ENCODE results near the gene RTTN. TPM values are rescaled to one million over a fixed set of nuclear protein-coding genes. Genes with fewer than 3 reads are reported as not detected.

The RTTN gene
- total and polyA plus RNA-seq, 3 donors from 2014 or later: 23.1 to 67.0 (median 40.1) TPM

DNA sequence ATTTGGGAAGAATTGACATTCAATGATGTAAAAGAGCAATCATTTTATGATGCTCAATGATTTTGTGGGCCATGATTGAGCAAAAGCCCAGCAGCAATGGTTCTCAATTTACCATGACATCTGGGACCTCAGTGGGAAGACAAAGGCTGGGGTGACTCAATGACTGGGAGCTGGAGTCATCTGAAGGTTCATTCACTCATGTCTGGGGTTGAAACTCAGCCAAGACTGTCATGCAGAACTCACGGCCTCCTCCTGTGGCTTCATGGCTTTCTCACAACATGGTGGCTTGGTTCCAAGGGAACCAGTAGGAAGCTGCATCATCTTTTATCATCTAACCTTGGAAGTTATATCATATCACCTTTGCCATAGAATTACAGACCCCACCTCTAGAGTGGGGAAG lies 212.7 kb downstream of the RTTN start:
- no peak for TF ChIP-seq POLR2A (IDR thresholded peaks at IDR 0.05)
- TF ChIP-seq, protein P1, sequence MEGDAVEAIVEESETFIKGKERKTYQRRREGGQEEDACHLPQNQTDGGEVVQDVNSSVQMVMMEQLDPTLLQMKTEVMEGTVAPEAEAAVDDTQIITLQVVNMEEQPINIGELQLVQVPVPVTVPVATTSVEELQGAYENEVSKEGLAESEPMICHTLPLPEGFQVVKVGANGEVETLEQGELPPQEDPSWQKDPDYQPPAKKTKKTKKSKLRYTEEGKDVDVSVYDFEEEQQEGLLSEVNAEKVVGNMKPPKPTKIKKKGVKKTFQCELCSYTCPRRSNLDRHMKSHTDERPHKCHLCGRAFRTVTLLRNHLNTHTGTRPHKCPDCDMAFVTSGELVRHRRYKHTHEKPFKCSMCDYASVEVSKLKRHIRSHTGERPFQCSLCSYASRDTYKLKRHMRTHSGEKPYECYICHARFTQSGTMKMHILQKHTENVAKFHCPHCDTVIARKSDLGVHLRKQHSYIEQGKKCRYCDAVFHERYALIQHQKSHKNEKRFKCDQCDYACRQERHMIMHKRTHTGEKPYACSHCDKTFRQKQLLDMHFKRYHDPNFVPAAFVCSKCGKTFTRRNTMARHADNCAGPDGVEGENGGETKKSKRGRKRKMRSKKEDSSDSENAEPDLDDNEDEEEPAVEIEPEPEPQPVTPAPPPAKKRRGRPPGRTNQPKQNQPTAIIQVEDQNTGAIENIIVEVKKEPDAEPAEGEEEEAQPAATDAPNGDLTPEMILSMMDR (IDR thresholded peaks at IDR 0.05): no peak
- intact Hi-C loops (cut with DNase I; ENCODE audit: low total_unique reads): no loop called here
- Histone ChIP-seq H3K27ac (no peak overlapping the region), H3K36me3 (ENCODE audit: low read depth, missing control alignments) (no peaks in the 10 kb centered on the region), H3K27me3 (no peaks in the 10 kb centered on the region), H3K9me3 (no peaks in the 10 kb centered on the region), H3K4me3 (no peak overlapping the region), H3K4me1 (no peaks in the 10 kb centered on the region)
- 80 to 90% methylated on average over 1 of the region's 1 CpG for WGBS, 2 donors
- no peak for DNase-seq

DNA sequence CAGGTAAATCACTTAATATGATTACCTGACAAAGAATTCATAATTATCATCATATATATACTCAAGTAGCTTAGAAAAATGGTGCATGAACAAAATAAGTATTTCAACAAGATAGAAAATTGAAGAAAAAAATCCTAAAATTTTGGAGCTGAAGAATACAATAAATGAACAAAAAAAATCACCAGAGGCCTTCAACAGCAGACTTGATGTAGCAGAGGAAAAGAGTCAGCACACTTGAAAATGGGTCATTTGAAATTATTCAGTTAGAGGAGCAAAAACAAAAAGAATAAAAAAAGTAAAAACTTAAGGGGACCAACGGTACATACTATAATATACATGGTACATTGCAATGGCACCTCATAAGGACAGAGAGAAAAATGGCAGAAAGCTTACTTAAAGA lies 217.6 kb downstream of the RTTN start:
- TF ChIP-seq, protein P1 (IDR thresholded peaks at IDR 0.05): no peak
- 95 to 97% methylated on average over 1 of the region's 1 CpG for WGBS, 2 donors

DNA sequence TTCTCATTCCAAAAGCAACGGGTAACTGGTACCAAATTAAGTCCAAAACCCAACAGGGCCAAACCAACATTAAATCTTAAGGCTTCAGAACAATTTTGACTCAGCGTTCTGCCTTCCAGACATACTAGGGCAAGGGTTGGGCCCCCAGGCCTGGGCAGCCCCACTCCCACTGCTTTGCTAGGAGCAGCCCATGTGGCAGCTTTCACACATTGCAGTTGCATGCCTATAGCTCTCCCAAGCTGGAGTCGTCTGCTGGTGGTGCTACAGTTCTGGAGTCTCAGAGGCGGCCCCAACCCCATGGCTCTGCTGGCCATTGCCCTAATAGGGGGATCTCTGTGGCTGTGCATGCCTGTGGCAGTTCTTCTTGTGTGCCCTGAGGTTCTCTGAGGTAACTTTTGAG lies 220.2 kb downstream of the RTTN start:
- Histone ChIP-seq H3K9me3 (no peaks in the 10 kb centered on the region), H3K4me1 (no peaks in the 10 kb centered on the region), H3K4me3 (no peak overlapping the region), H3K36me3 (ENCODE audit: low read depth, missing control alignments) (no peaks in the 10 kb centered on the region), H3K27me3 (no peaks in the 10 kb centered on the region), H3K27ac (no peak overlapping the region)
- no peak for TF ChIP-seq POLR2A (IDR thresholded peaks at IDR 0.05)
- TF ChIP-seq, protein P1 (IDR thresholded peaks at IDR 0.05): no peak
- 96 to 97% methylated on average over 4 of the region's 4 CpGs for WGBS, 2 donors
- intact Hi-C loops (cut with DNase I; ENCODE audit: low total_unique reads): no loop called here
- no peak for DNase-seq

More for the DNA sequence above, 217.6 kb downstream of the RTTN start:
- Histone ChIP-seq H3K4me1 (no peaks in the 10 kb centered on the region), H3K27me3 (no peaks in the 10 kb centered on the region), H3K9me3 (no peaks in the 10 kb centered on the region), H3K4me3 (no peak overlapping the region), H3K36me3 (ENCODE audit: low read depth, missing control alignments) (no peaks in the 10 kb centered on the region), H3K27ac (no peak overlapping the region)
- DNase-seq: no peak
- intact Hi-C loops (cut with DNase I; ENCODE audit: low total_unique reads): no loop called here

DNA sequence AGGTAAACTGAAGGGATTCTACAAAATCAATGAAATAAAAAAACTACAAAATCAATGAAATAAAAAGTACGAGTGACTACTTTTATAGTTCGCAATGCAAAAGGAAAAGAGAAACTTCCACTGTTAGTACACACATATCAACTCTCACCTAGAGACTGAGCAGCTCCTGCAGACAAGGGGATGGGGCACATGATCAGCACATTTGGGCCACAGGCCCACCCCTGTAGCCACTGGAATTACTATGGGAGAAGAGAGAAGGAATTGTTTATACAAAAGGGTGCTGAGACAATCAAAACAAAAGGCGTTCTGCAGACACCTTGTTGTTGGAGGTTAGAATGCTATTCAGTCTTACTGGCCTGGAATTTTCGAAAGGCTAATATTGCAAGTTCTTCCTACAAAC lies 223.1 kb downstream of the RTTN start:
- TF ChIP-seq, protein P1 (IDR thresholded peaks at IDR 0.05): no peak
- no peak for TF ChIP-seq POLR2A (IDR thresholded peaks at IDR 0.05)
- no peak for DNase-seq
- Histone ChIP-seq H3K4me3 (no peak overlapping the region), H3K4me1 (no peaks in the 10 kb centered on the region), H3K27me3 (no peaks in the 10 kb centered on the region), H3K9me3 (no peaks in the 10 kb centered on the region), H3K27ac (no peak overlapping the region), H3K36me3 (ENCODE audit: low read depth, missing control alignments) (no peaks in the 10 kb centered on the region)
- WGBS, 2 donors: 95 to 97% methylated on average over 4 of the region's 4 CpGs
- intact Hi-C loops (cut with DNase I; ENCODE audit: low total_unique reads): no loop called here

DNA sequence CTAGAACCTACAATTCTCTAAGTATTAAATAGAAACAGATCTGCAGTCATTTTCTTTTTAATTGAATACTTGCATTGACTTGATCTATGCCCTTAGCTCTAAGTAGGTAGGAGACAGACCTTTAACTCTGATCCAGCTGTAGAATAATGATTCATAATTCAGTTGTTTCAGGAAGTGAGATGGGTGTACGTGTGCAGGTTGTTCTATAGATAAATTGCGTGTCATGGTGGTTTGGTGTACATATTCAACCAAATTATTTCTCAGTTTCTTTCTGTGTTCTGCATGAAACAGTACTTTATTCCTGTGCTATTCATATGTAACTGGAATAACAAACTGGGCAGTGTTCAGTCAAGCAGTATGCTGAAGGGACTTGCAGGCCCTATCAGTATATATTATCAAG lies 223.5 kb downstream of the RTTN start:
- Histone ChIP-seq H3K27me3 (no peaks in the 10 kb centered on the region), H3K27ac (no peak overlapping the region), H3K36me3 (ENCODE audit: low read depth, missing control alignments) (no peaks in the 10 kb centered on the region), H3K4me1 (no peaks in the 10 kb centered on the region), H3K9me3 (no peaks in the 10 kb centered on the region), H3K4me3 (no peak overlapping the region)
- no peak for DNase-seq
- 90 to 92% methylated on average over 2 of the region's 2 CpGs for WGBS, 2 donors
- intact Hi-C loops (cut with DNase I; ENCODE audit: low total_unique reads): no loop called here
- TF ChIP-seq, protein P1 (IDR thresholded peaks at IDR 0.05): no peak
- no peak for TF ChIP-seq POLR2A (IDR thresholded peaks at IDR 0.05)

Data from testis (tissue), 3 donors.